HG02938 (cell line): Measurements from ENCODE around the gene DUSP8.

ENCODE experiments used
- ATAC-seq: cut with Tn5 transposase; IDR thresholded peaks from one replicate; pipeline ENCODE4 v1.9.1; 2021; ENCODE audit warnings: mild to moderate bottlenecking, moderate library complexity; ENCODE audit not compliant: unreplicated experiment

Gene DUSP8

GRCh38 chr11:1556278-1556902 is 15.7 kb downstream of the DUSP8 start:
- no peak for ATAC-seq

- no peak for ATAC-seq
Measured at GRCh38 chr11:1555713-1556153, 16.3 kb downstream of the DUSP8 start.

- ATAC-seq: no peak
Measured at GRCh38 chr11:1554981-1555712, 16.9 kb downstream of the DUSP8 start.

- no peak for ATAC-seq
Measured at GRCh38 chr11:1553808-1554594, 18.1 kb downstream of the DUSP8 start.

- no peak for ATAC-seq
Measured at GRCh38 chr11:1549338-1550330, 22.4 kb downstream of the DUSP8 start.

- no peak for ATAC-seq
Measured at GRCh38 chr11:1548221-1549070, 23.6 kb downstream of the DUSP8 start.

GRCh38 chr11:1547467-1548098 is 24.5 kb downstream of the DUSP8 start:
- ATAC-seq: no peak

- ATAC-seq: no peak
Measured at GRCh38 chr11:1546536-1547466, 25.3 kb downstream of the DUSP8 start.

GRCh38 chr11:1546077-1546535 is 26.0 kb downstream of the DUSP8 start:
- no peak for ATAC-seq

GRCh38 chr11:1545432-1545831 is 26.6 kb downstream of the DUSP8 start:
- no peak for ATAC-seq

GRCh38 chr11:1544536-1544935 is 27.5 kb downstream of the DUSP8 start:
- no peak for ATAC-seq

GRCh38 chr11:1543606-1544263 is 28.3 kb downstream of the DUSP8 start:
- no peak for ATAC-seq

- ATAC-seq: no peak
Measured at GRCh38 chr11:1542267-1542666, 29.8 kb downstream of the DUSP8 start.

- ATAC-seq: no peak
Measured at GRCh38 chr11:1541474-1542204, 30.4 kb downstream of the DUSP8 start.

- no peak for ATAC-seq
Measured at GRCh38 chr11:1540074-1540473, 32.0 kb downstream of the DUSP8 start.

- no peak for ATAC-seq
Measured at GRCh38 chr11:1538153-1538552, 33.9 kb downstream of the DUSP8 start.
